A673 (cell line): ENCODE measurements around the gene LECT2. TPM values are rescaled to one million over a fixed set of nuclear protein-coding genes. Genes with fewer than 3 reads are reported as not detected.

Source experiments
- BruUV-seq: library from RNA; stranded (reverse); fragments of 400-500 nt; replicated peaks from 2 replicates; lab custom pipeline; 2021; lab: Mats Ljungman, UMichigan
- CTCF ChIA-PET: fragments of 300-600 bp; sonication (Branson Sonifier 250); formaldehyde crosslinking; loops from one replicate; lab custom pipeline; 2022; ENCODE audit warnings: antibody characterized with exemption; lab: Charles Lee
- POLR2A ChIA-PET: fragments of 300-600 bp; sonication (Branson Sonifier 250); formaldehyde crosslinking; loops from one replicate; lab custom pipeline; 2022; ENCODE audit warnings: antibody characterized with exemption; ENCODE audit not compliant: low non-redundant PET; lab: Charles Lee
- DNase-seq: peaks from one replicate; pipeline ENCODE4 v3.0.0-alpha.2; 2015; ENCODE audit warnings: low spot score
- H3K27ac ChIP-seq: fragments of 200-600 bp; sonication (generic); 2 replicates; pipeline ENCODE4 v1.5.1; 2016; ENCODE audit warnings: mixed run types, low read depth, mild to moderate bottlenecking, mixed read lengths, antibody characterized with exemption, low read length; ENCODE audit not compliant: poor library complexity, severe bottlenecking
- H3K27me3 ChIP-seq: fragments of 200-600 bp; sonication (generic); replicated peaks from 2 replicates; pipeline ENCODE4 v1.6.1; 2017; ENCODE audit warnings: mixed run types, low read depth, mild to moderate bottlenecking, mixed read lengths, antibody characterized with exemption, low read length; ENCODE audit not compliant: insufficient read depth, poor library complexity
- H3K36me3 ChIP-seq: fragments of 200-600 bp; sonication (generic); 2 replicates; pipeline ENCODE4 v1.6.1; 2016; ENCODE audit warnings: mixed run types, mild to moderate bottlenecking, mixed read lengths, antibody characterized with exemption, low read length; ENCODE audit not compliant: insufficient read depth, poor library complexity, severe bottlenecking
- H3K4me1 ChIP-seq: fragments of 200-600 bp; sonication (generic); 2 replicates; pipeline ENCODE4 v1.6.1; 2017; ENCODE audit warnings: mixed run types, mild to moderate bottlenecking, mixed read lengths, antibody characterized with exemption, low read length; ENCODE audit not compliant: insufficient read depth, poor library complexity, severe bottlenecking
- H3K4me3 ChIP-seq: fragments of 200-600 bp; sonication (generic); 2 replicates; pipeline ENCODE4 v1.5.1; 2016; ENCODE audit warnings: low read depth, mixed run types, mild to moderate bottlenecking, mixed read lengths, low read length; ENCODE audit not compliant: poor library complexity, severe bottlenecking
- H3K9me3 ChIP-seq: fragments of 200-600 bp; sonication (generic); 2 replicates; pipeline ENCODE4 v1.6.1; 2016; ENCODE audit warnings: mixed run types, low read depth, mild to moderate bottlenecking, mixed read lengths, antibody characterized with exemption, low read length; ENCODE audit not compliant: poor library complexity, severe bottlenecking
- EZH2 ChIP-seq: fragments of 200-600 bp; sonication (generic); IDR thresholded peaks from 2 replicates; pipeline ENCODE4 v1.6.1; 2017; ENCODE audit warnings: borderline replicate concordance, low read depth, mild to moderate bottlenecking, mixed read lengths, antibody characterized with exemption, low read length; ENCODE audit not compliant: poor library complexity, severe bottlenecking
- intact Hi-C: fragments of 100-400 bp; cut with micrococcal nuclease; formaldehyde crosslinking; loops from one replicate; pipeline ENCODE4 v1.10.0; 2022; ENCODE audit not compliant: unreplicated experiment
- total RNA-seq: library from RNA; stranded (reverse); gene quantifications from 2 replicates; pipeline ENCODE4 v1.2.3, GENCODE V29; 2021
- TF ChIP-seq, protein P1 (sequence below): fragments of 300-800, 200-600 bp; sonication (generic); conservative IDR thresholded peaks from 2 replicates; pipeline ENCODE4 v1.5.1; 2017; ENCODE audit warnings: low read depth, mild to moderate bottlenecking, antibody characterized with exemption, low read length, moderate library complexity, mixed read lengths

The LECT2 gene
- total RNA-seq, 1 experiment from 2014 or later = not detected

DNA sequence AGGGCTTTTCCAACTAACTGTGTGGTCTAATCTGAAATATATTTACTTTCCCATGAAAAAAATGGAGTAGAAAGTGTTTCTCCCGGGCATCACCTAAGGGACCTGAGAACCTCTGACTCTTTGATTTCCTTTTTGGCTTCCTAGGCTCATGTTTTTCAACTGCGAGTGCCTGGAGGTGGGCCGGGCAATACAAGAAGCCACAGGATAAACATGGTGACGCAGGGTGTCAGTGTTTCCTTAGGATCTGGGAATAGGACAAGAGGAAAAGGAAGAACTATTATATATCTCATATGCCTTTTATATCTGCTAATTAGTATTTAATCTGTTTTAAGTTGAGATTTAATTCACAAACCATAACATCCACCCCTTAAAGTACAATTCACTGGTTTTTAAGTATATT is 11.4 kb upstream of the LECT2 start:
- no peaks in the 10 kb centered on the region for H3K36me3 ChIP-seq
- H3K27me3 ChIP-seq = no peaks in the 10 kb centered on the region
- no peak overlapping the region for H3K27ac ChIP-seq
- peaks cover 11% of the 10 kb centered on the region for H3K4me1 ChIP-seq
- no peak overlapping the region for H3K4me3 ChIP-seq
- no peak for DNase-seq
- TF ChIP-seq EZH2 = no peak
- TF ChIP-seq, protein P1, sequence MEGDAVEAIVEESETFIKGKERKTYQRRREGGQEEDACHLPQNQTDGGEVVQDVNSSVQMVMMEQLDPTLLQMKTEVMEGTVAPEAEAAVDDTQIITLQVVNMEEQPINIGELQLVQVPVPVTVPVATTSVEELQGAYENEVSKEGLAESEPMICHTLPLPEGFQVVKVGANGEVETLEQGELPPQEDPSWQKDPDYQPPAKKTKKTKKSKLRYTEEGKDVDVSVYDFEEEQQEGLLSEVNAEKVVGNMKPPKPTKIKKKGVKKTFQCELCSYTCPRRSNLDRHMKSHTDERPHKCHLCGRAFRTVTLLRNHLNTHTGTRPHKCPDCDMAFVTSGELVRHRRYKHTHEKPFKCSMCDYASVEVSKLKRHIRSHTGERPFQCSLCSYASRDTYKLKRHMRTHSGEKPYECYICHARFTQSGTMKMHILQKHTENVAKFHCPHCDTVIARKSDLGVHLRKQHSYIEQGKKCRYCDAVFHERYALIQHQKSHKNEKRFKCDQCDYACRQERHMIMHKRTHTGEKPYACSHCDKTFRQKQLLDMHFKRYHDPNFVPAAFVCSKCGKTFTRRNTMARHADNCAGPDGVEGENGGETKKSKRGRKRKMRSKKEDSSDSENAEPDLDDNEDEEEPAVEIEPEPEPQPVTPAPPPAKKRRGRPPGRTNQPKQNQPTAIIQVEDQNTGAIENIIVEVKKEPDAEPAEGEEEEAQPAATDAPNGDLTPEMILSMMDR = no peak
- ChIA-PET CTCF (no interaction called here), POLR2A (no interaction called here)
- intact Hi-C loops = no loop called here
- BruUV-seq = no TSS peak
- no peaks in the 10 kb centered on the region for H3K9me3 ChIP-seq

- no peak for TF ChIP-seq EZH2
- Histone ChIP-seq H3K36me3 (no peaks in the 10 kb centered on the region), H3K27ac (no peak overlapping the region), H3K4me3 (no peak overlapping the region), H3K4me1 (peaks cover 11% of the 10 kb centered on the region), H3K27me3 (no peaks in the 10 kb centered on the region), H3K9me3 (no peaks in the 10 kb centered on the region)
- BruUV-seq = no TSS peak
- ChIA-PET CTCF (no interaction called here), POLR2A (no interaction called here)
- no peak for DNase-seq
- intact Hi-C loops = no loop called here
Measured at GRCh38 chr5:135965504-135965903, 10.7 kb upstream of the LECT2 start.

- POLR2A ChIA-PET = interaction anchor here (0.6 to 0.7 kb wide), 2 partner anchors 9 to 155 kb away, joined by 3 to 4 read pairs; no protein-coding TSS in a partner anchor
- DNase-seq = no peak
- no peaks in the 10 kb centered on the region for H3K36me3 ChIP-seq
Measured at GRCh38 chr5:135964670-135965320, 10.0 kb upstream of the LECT2 start.

More at GRCh38 chr5:135964670-135965320, 10.0 kb upstream of the LECT2 start:
- BruUV-seq = no TSS peak
- Histone ChIP-seq H3K27ac (no peak overlapping the region), H3K27me3 (no peaks in the 10 kb centered on the region), H3K4me1 (peaks cover 11% of the 10 kb centered on the region), H3K9me3 (no peaks in the 10 kb centered on the region), H3K4me3 (no peak overlapping the region)
- intact Hi-C loops = no loop called here
- TF ChIP-seq EZH2 = no peak
- TF ChIP-seq, protein P1 = no peak
- CTCF ChIA-PET = no interaction called here
